ENCODE results near the gene TRABD2B. TPM values are rescaled to one million over a fixed set of nuclear protein-coding genes. Genes with fewer than 3 reads are reported as not detected.

Gene TRABD2B
- total and polyA plus RNA-seq, 2 of the 13 experiments (the other 11 are each of a cell fraction or from before 2014, with no cell fraction given): 0.04 TPM; not detected in 1

DNA sequence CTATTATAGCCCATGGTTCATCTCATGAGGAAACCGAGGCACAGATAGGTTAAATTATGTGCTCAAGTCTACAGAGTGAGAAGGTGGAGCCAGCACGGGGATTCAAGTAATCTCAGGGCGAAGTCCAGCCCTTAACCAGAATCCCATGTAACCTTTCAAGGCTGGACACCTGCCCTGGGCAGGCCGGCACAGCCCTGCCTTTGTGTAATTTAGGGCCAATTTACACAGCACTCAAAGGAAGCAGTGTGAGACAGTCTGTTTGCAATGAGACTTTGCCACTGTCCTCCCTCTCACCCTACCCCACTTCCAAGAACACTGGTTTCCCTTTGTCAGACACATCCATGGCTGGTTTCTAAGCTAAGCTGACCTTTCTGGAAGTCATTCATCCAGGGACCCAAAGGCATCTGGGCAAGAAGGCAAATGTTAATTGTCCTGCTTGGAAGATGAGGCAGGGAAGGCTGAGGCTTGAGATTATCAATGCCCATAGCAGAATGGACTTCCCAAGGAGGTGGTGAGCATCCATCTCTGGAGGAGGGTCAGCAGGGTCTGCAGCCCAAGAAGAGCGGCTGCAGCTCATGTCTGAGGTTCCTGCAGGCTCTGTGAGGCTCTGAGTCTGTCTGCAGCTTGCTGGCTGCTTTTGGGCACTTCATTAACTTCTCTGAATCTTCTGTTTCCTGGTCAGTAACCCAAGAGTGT, 159.2 kb downstream of the TRABD2B start (continued):
- TF ChIP-seq KIAA2018 (CRISPR knock-in tag; IDR thresholded peaks at IDR 0.05; ENCODE audit: borderline replicate concordance) (no peak), ZNF275 (CRISPR knock-in tag; IDR thresholded peaks at IDR 0.05; ENCODE audit: borderline replicate concordance) (peak; percentile 36; the same call in 1 of the 2 replicates), CEBPG (CRISPR knock-in tag; IDR thresholded peaks at IDR 0.05) (peak; percentile 68), ZNF34 (CRISPR knock-in tag; IDR thresholded peaks at IDR 0.05; ENCODE audit: borderline replicate concordance) (no peak), NFE2L2 (IDR thresholded peaks at IDR 0.05; ENCODE audit: low read length) (no peak), MEF2D (CRISPR knock-in tag; IDR thresholded peaks at IDR 0.05) (no peak), SNAPC4 (CRISPR knock-in tag; IDR thresholded peaks at IDR 0.05) (no peak), ZNF547 (CRISPR knock-in tag; IDR thresholded peaks at IDR 0.05) (no peak), RBAK (CRISPR knock-in tag; IDR thresholded peaks at IDR 0.05) (no peak), ZSCAN30 (CRISPR knock-in tag; IDR thresholded peaks at IDR 0.05) (no peak)
- TF ChIP-seq, protein P1, sequence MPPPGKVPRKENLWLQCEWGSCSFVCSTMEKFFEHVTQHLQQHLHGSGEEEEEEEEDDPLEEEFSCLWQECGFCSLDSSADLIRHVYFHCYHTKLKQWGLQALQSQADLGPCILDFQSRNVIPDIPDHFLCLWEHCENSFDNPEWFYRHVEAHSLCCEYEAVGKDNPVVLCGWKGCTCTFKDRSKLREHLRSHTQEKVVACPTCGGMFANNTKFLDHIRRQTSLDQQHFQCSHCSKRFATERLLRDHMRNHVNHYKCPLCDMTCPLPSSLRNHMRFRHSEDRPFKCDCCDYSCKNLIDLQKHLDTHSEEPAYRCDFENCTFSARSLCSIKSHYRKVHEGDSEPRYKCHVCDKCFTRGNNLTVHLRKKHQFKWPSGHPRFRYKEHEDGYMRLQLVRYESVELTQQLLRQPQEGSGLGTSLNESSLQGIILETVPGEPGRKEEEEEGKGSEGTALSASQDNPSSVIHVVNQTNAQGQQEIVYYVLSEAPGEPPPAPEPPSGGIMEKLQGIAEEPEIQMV (CRISPR knock-in tag; IDR thresholded peaks at IDR 0.05; ENCODE audit: low read depth): peak; percentile 27; the same call in 1 of the 2 replicates
